Thyroid gland (tissue), 4 donors: ENCODE data around the gene TSTD1.

Experiments
- CTCF ChIP-seq, 6 experiments: fragments of 200-600 bp in 3 of 6; fragments of 450-650 bp in 3 of 6; sonication (generic) in 3 of 6; IDR thresholded peaks; one replicate each; pipeline ENCODE4 v1.5.1; 2016 to 2019; ENCODE audit warnings: antibody characterized with exemption in 6 of 6, mild to moderate bottlenecking in 2 of 6, inconsistent platforms in 1 of 6, moderate library complexity in 1 of 6
- POLR2A ChIP-seq, 2 donors: fragments of 450-650 bp; IDR thresholded peaks; one replicate each; pipeline ENCODE4 v1.6.1; 2017; ENCODE audit warnings: antibody characterized with exemption in 2 of 2, mild to moderate bottlenecking in 2 of 2, moderate library complexity in 1 of 2

GRCh38 chr1:161045736-161046604, 7.2 kb upstream of the TSTD1 start, which contains the start of gene USF1:
- TF ChIP-seq CTCF (IDR thresholded peaks at IDR 0.05) (no peak), POLR2A (IDR thresholded peaks at IDR 0.05) (peak in 1 of 2 donors; percentile 92)
